Thoracic aorta (tissue), 2 donors: Measurements from ENCODE around the gene CGB3. TPM values are rescaled to one million over a fixed set of nuclear protein-coding genes. Genes with fewer than 3 reads are reported as not detected.

Experiments
- ATAC-seq: fragments of 150-250 bp; one replicate; pipeline ENCODE4 v1.8.0; 2017; ENCODE audit warnings: low read depth; ENCODE audit not compliant: insufficient number of reproducible peaks, low FRiP score
- DNase-seq: peaks from one replicate; pipeline ENCODE4 v3.0.0-alpha.2; 2020; ENCODE audit warnings: low spot score
- H3K27ac ChIP-seq, 2 donors: fragments of 200-600 bp; sonication (generic); 1 replicate in 1 of 2; 2 replicates in 1 of 2; pipeline ENCODE4 v1.5.1; 2016; ENCODE audit warnings: mild to moderate bottlenecking in 2 of 2, moderate library complexity in 2 of 2
- H3K27me3 ChIP-seq: fragments of 200-600 bp; sonication (generic); replicated peaks from 2 replicates; pipeline ENCODE4 v1.6.0; 2016; ENCODE audit warnings: mild to moderate bottlenecking; ENCODE audit not compliant: insufficient read depth
- H3K36me3 ChIP-seq: fragments of 200-600 bp; sonication (generic); one replicate; pipeline ENCODE4 v1.5.1; 2016
- H3K4me1 ChIP-seq, 2 donors: fragments of 200-600 bp; sonication (generic); 1 replicate in 1 of 2; 2 replicates in 1 of 2; pipeline versions ENCODE4 v1.5.1 to v1.6.0; 2016; ENCODE audit warnings: low read depth in 2 of 2, mild to moderate bottlenecking in 1 of 2; ENCODE audit not compliant: control insufficient read depth in 1 of 2
- H3K4me3 ChIP-seq: fragments of 200-600 bp; sonication (generic); 2 replicates; pipeline ENCODE4 v1.5.1; 2016; ENCODE audit warnings: mild to moderate bottlenecking
- H3K9me3 ChIP-seq: fragments of 200-600 bp; sonication (generic); 2 replicates; pipeline ENCODE4 v1.5.1; 2016
- total RNA-seq, 2 donors: library from RNA; depleted of rRNA; stranded (reverse); fragments of >200 nt; gene quantifications; one replicate each; pipeline versions ENCODE4 v1.1.0 to v1.2.3, GENCODE V29; 2016
- TF ChIP-seq, protein P1 (sequence below): fragments of 200-600 bp; sonication (generic); IDR thresholded peaks from one replicate; pipeline ENCODE4 v1.5.1; 2019; ENCODE audit warnings: antibody characterized with exemption

The CGB3 gene
- total RNA-seq, 2 donors from 2014 or later: not detected

- DNase-seq: no peak
- H3K4me3 ChIP-seq: peak overlapping the region; percentile 100
- H3K36me3 ChIP-seq: peaks cover 5% of the 10 kb centered on the region
- H3K4me1 ChIP-seq: peaks cover 20 to 42% of the 10 kb centered on the region in 2 donors
- TF ChIP-seq, protein P1, sequence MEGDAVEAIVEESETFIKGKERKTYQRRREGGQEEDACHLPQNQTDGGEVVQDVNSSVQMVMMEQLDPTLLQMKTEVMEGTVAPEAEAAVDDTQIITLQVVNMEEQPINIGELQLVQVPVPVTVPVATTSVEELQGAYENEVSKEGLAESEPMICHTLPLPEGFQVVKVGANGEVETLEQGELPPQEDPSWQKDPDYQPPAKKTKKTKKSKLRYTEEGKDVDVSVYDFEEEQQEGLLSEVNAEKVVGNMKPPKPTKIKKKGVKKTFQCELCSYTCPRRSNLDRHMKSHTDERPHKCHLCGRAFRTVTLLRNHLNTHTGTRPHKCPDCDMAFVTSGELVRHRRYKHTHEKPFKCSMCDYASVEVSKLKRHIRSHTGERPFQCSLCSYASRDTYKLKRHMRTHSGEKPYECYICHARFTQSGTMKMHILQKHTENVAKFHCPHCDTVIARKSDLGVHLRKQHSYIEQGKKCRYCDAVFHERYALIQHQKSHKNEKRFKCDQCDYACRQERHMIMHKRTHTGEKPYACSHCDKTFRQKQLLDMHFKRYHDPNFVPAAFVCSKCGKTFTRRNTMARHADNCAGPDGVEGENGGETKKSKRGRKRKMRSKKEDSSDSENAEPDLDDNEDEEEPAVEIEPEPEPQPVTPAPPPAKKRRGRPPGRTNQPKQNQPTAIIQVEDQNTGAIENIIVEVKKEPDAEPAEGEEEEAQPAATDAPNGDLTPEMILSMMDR: no peak
- H3K9me3 ChIP-seq: no peaks in the 10 kb centered on the region
- ATAC-seq: no peak
- no peaks in the 10 kb centered on the region for H3K27me3 ChIP-seq
- peak overlapping the region; percentile 79 to 100 for H3K27ac ChIP-seq
These were observed 30.1 kb downstream of the CGB3 start for GRCh38 chr19:48994035-48994386.

DNA sequence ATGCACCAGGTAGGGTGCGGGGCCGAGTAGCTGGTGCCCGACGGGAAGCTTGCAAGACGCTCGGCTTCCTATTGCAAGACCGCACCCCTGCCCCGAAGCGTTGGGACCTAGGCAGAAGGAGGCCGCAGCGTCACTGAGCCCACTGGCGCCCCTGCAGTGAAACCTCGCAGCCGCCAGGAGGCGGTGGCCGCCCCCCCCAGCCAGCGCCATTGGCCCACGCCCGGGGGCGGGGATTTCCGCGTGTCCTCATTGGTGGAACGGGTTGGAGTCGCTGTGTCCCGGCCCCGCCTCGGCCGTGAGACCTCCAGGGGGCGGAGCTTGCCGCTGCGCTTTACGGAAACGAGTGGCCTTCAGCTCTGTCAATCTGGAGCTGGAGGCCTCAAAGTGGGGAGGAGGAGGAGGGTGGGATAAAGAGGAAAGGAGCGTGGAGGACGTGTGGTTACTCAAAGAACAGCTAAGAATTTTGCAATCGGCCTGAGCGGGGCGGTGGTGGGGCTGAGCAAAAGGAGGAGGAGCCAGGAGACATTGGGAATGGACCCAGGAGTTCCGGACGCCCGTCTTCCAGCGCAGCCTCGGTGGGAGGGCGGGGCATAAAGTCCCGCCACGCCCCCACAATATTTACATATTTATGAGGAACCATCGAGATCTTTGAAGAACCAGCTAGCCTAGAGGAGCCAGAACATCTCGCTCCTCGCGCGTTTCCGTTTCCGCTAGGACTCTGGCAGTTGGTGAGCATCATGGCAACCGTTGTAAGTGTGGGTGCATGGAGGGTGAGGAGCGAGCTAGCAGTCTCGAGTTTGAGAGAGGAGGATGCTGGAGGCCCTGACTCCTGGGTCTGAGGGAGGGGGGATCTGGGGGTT, 30.7 kb downstream of the CGB3 start, which contains the start of the genes GYS1 and RUVBL2:
GYS1 (minus strand) TSS at position 135 of the 860 bp plus-strand sequence. CDS start 197 bp downstream, outside the sequence.
RUVBL2 (plus strand) TSS at position 713 of the 860 bp plus-strand sequence; CDS start at position 738, 25 bp downstream.
- Histone ChIP-seq H3K36me3 (peaks cover 11% of the 10 kb centered on the region), H3K4me3 (peak within 1 kb of the TSS; percentile 100), H3K27ac (peak within 1 kb of the TSS; percentile 98 to 100), H3K27me3 (no peaks in the 10 kb centered on the region), H3K9me3 (no peaks in the 10 kb centered on the region), H3K4me1 (peaks cover 20 to 42% of the 10 kb centered on the region in 2 donors)
- TF ChIP-seq, protein P1: peak; percentile 99
- DNase-seq: peak; percentile 98
- peak; percentile 94 for ATAC-seq

DNA sequence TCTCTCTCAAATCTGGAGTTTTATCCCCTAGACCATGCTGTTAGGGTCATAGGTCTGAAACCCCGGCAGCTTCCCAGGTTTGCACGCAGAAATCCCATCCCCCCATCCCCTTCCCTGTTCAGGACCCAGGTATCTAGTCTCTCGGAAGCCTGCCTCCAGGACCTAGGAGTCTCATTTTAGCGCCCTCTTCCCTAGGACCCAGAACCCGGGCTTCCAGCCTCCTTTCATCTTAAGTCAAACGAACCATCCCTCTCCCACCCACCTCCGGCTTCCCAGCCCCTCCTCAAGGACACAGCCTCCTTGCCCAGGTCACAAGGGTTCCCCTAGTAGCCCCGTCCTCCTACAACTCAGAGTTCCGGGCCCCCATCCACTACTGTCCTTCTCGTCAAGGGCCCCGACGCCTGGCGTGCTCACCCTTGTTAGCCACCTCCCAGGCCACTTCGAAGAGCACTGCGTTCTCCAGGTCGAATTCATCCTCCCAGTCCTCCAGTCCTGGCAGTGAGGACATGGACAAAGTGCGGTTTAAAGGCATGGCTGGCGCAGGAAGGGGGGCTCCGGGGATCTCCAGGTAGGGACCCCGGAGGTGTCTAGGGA, 31.5 kb downstream of the CGB3 start:
- Histone ChIP-seq H3K9me3 (no peaks in the 10 kb centered on the region), H3K27ac (peak overlapping the region; percentile 98 to 100), H3K36me3 (peaks cover 18% of the 10 kb centered on the region), H3K4me1 (peaks cover 20 to 42% of the 10 kb centered on the region in 2 donors), H3K27me3 (no peaks in the 10 kb centered on the region), H3K4me3 (peak overlapping the region; percentile 100)
- TF ChIP-seq, protein P1: no peak
- no peak for DNase-seq
- ATAC-seq: no peak

DNA sequence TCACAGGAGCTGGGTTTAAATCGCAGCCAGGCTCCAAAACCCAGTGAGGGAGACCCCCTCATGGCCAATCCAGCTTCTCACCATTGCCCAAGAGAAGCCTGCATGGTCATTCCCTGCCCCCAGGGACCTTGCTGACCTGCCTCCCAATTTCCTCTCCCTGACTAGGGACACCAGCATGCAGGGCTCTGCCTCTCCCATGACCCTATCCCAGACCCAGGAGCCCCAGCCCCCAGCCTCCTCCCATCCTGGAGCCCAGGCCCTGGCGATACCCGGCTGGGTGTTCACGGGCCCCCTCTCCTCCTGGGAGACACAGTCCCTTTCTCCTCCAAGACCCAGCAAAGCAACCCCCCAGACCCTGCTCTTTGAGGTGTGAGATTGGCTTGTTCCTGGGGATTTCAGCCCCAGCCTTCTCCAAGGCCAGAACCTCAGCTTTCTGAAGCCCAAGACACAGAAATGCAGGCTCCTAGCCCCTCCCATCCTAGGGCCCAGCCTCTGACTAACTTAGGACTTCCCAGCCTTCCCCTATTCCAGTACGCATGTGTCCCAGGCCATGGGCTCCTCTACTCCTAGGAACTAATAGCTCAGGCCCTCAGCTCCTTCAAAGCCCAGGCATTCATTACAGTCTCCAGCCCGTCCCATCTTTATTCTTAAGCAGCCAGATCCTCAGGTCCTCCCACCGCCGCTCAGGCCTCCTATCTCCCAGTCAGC, 32.1 kb downstream of the CGB3 start:
- DNase-seq: peak; percentile 68
- no peaks in the 10 kb centered on the region for H3K9me3 ChIP-seq
- peaks cover 22% of the 10 kb centered on the region for H3K36me3 ChIP-seq
- peaks cover 20 to 42% of the 10 kb centered on the region in 2 donors for H3K4me1 ChIP-seq
- H3K27ac ChIP-seq: peak overlapping the region; percentile 98 to 100
- no peaks in the 10 kb centered on the region for H3K27me3 ChIP-seq
- peak overlapping the region; percentile 100 for H3K4me3 ChIP-seq
- peak; percentile 39 for ATAC-seq
- TF ChIP-seq, protein P1: no peak
